ENCODE results near the gene SH2D5.

The SH2D5 gene

GRCh38 chr1:20713440-20713839 is 19.1 kb downstream of the SH2D5 start:
- H3K36me3 ChIP-seq (ENCODE audit: low read depth): no peaks in the 10 kb centered on the region
- no peak for TF ChIP-seq CTCF (IDR thresholded peaks at IDR 0.05; ENCODE audit: poor library complexity, severe bottlenecking)
- no peak for ATAC-seq (ENCODE audit: low read depth)
- no peaks in the 10 kb centered on the region for H3K9me3 ChIP-seq (ENCODE audit: severe bottlenecking)
- H3K4me3 ChIP-seq (ENCODE audit: severe bottlenecking): no peak overlapping the region
- no peak for DNase-seq (ENCODE audit: low spot score)
- no peak overlapping the region for H3K27ac ChIP-seq (ENCODE audit: poor library complexity, severe bottlenecking)
- no peaks in the 10 kb centered on the region for H3K4me1 ChIP-seq (ENCODE audit: insufficient read depth, poor library complexity, severe bottlenecking)
- H3K27me3 ChIP-seq (ENCODE audit: insufficient read depth, poor library complexity, severe bottlenecking): no peaks in the 10 kb centered on the region

- Histone ChIP-seq H3K27me3 (ENCODE audit: insufficient read depth, poor library complexity, severe bottlenecking) (no peaks in the 10 kb centered on the region), H3K27ac (ENCODE audit: poor library complexity, severe bottlenecking) (no peak overlapping the region), H3K4me3 (ENCODE audit: severe bottlenecking) (no peak overlapping the region), H3K4me1 (ENCODE audit: insufficient read depth, poor library complexity, severe bottlenecking) (no peaks in the 10 kb centered on the region), H3K36me3 (ENCODE audit: low read depth) (no peaks in the 10 kb centered on the region), H3K9me3 (ENCODE audit: severe bottlenecking) (no peaks in the 10 kb centered on the region)
- ATAC-seq (ENCODE audit: low read depth) (no peak), DNase-seq (ENCODE audit: low spot score) (no peak)
- no peak for TF ChIP-seq CTCF (IDR thresholded peaks at IDR 0.05; ENCODE audit: poor library complexity, severe bottlenecking)
These were observed 20.3 kb downstream of the SH2D5 start for GRCh38 chr1:20712215-20712577.

DNA sequence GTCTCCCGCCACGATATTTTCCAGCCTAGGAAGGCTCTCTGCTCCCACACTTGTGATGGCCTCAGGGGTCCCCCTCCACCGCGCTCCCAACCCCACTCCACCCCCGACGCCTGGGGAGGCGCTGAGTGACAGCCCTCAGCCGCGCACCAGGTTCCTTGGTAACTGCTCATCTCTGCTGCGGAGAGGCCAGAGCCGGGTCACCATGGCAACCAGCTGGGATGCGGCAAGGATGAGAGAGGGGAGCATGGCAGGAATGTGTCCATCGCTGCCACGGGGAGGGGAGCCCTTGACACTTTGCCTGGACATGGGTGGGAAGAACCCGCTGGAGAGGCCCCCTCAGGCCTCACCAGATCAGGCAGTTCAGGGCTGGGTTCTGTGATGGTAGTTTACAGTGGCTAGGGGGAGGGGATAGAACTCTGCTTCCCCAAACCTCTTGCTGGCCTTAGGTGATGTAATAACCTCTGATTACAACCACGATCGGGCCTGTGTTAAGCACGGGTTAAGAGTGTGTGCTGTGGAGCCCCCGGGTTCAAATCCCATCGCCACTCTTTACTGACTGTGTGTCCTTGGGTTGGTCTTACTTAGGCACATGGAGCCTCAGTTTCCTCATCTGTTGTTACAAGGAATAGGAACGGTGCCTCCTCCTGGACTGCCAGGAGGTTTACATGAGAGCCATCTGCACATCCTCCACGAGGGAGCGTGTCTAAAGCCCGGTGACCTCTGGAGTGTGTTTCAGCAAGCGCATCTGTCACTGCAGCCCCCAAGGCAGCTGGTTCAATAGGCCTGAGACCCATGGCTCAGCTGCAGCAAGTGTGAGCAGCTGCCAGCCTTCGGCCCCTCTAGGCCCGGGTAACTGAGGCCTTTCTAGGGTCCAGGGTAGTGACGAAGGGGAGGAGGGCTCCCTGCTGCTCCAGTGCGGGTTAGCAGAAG is 21.0 kb downstream of the SH2D5 start:
- Histone ChIP-seq H3K9me3 (ENCODE audit: severe bottlenecking) (no peaks in the 10 kb centered on the region), H3K36me3 (ENCODE audit: low read depth) (no peaks in the 10 kb centered on the region), H3K4me1 (ENCODE audit: insufficient read depth, poor library complexity, severe bottlenecking) (no peaks in the 10 kb centered on the region), H3K27ac (ENCODE audit: poor library complexity, severe bottlenecking) (no peak overlapping the region), H3K27me3 (ENCODE audit: insufficient read depth, poor library complexity, severe bottlenecking) (no peaks in the 10 kb centered on the region), H3K4me3 (ENCODE audit: severe bottlenecking) (no peak overlapping the region)
- ATAC-seq (ENCODE audit: low read depth) (no peak), DNase-seq (ENCODE audit: low spot score) (no peak)
- TF ChIP-seq CTCF (IDR thresholded peaks at IDR 0.05; ENCODE audit: poor library complexity, severe bottlenecking): no peak

- ATAC-seq (ENCODE audit: low read depth): no peak
- no peak overlapping the region for H3K4me3 ChIP-seq (ENCODE audit: severe bottlenecking)
These were observed 21.8 kb downstream of the SH2D5 start for GRCh38 chr1:20710469-20711284.

More at GRCh38 chr1:20710469-20711284, 21.8 kb downstream of the SH2D5 start:
- H3K4me1 ChIP-seq (ENCODE audit: insufficient read depth, poor library complexity, severe bottlenecking): no peaks in the 10 kb centered on the region
- no peaks in the 10 kb centered on the region for H3K27me3 ChIP-seq (ENCODE audit: insufficient read depth, poor library complexity, severe bottlenecking)
- DNase-seq (ENCODE audit: low spot score): no peak
- H3K9me3 ChIP-seq (ENCODE audit: severe bottlenecking): no peaks in the 10 kb centered on the region
- no peak overlapping the region for H3K27ac ChIP-seq (ENCODE audit: poor library complexity, severe bottlenecking)
- H3K36me3 ChIP-seq (ENCODE audit: low read depth): no peaks in the 10 kb centered on the region
- no peak for TF ChIP-seq CTCF (IDR thresholded peaks at IDR 0.05; ENCODE audit: poor library complexity, severe bottlenecking)

All from RWPE2 (cell line).